ENCODE measurements around the gene AGER.
"Not testable (repeated sequence)": the region's sequence is repeated elsewhere in the genome, so short reads cannot be mapped to it uniquely, and the experiment has no call there.

Gene AGER

DNA sequence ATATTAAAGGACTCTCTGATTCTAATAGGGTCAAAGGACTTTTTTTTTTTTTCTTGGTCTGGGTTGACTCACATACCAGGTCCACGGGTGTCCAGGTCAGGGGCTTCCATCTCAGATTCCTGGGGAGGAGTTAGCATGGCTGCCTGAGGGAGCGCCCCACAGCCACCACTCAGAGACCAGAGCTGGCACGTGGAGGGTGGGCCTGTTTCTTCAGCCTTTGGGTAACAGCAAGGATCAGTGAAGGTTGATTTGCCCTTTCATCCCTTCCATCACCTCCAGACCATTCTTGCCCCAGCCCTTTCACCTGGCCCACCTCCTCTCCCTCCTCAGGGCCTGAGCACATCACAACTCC lies 14.3 kb upstream of the AGER start:
- no peak for DNase-seq

- no peak for DNase-seq
Observed at GRCh38 chr6:32196682-32197616, 12.9 kb upstream of the AGER start.

GRCh38 chr6:32195902-32196681 lies 12.0 kb upstream of the AGER start:
- DNase-seq = peak in 1 of 4 experiments; percentile 51

- DNase-seq = peak; percentile 99 to 100 (median 99)
Observed at GRCh38 chr6:32195652-32195901, 11.5 kb upstream of the AGER start.

- DNase-seq = no peak
Observed at GRCh38 chr6:32194825-32195651, 11.0 kb upstream of the AGER start.

- no peak for DNase-seq
Observed at GRCh38 chr6:32194388-32194787, 10.3 kb upstream of the AGER start.

DNA sequence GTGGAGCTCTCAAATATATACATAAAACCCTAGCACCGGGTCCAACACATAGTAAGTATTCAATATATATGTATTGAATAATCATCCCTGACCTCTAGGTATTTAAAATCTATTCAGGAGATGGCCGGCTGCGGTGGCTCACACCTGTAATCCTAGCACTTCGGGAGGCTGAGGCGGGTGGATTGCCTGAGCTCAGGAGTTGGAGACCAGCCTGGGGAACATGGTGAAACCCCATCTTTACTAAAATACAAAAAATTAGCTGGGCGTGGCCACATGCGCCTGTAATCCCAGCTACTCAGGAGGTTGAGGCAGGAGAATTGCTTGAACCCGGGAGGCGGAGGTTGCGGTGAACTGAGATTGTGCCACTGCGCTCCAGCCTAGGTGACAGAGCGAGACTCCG lies 9.0 kb upstream of the AGER start:
- DNase-seq = not testable (repeated sequence)

DNA sequence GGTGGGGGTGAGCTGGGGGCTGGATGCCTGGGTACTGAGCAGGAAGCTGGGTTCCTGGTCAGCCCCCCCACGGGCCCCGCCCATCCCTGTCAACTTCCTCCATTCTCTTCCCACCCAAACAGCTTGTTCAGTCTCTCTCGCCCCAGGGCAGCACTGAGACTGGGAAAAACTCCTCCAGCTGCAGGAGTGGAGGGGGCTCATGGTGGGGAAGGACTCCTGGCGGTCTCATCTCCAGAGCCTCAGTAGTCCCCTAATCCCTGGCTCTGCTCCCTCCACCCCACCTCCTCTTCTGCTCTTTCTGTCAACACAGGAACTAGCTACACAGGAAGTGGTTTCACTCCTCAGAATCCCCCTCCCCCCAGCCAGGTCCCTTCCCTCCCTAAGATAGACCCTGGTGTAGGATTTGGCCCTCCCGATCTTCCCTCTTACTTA lies 8.6 kb upstream of the AGER start, which contains the start of gene GPSM3:
Gene GPSM3 (minus strand): TSS at position 36 of the 432 bp plus-strand sequence. CDS start 130 bp downstream, outside the sequence.
- DNase-seq = peak in 2 of 4 experiments; percentile 46 to 55

- no peak for DNase-seq
Observed at GRCh38 chr6:32191696-32192607, 7.9 kb upstream of the AGER start.

DNA sequence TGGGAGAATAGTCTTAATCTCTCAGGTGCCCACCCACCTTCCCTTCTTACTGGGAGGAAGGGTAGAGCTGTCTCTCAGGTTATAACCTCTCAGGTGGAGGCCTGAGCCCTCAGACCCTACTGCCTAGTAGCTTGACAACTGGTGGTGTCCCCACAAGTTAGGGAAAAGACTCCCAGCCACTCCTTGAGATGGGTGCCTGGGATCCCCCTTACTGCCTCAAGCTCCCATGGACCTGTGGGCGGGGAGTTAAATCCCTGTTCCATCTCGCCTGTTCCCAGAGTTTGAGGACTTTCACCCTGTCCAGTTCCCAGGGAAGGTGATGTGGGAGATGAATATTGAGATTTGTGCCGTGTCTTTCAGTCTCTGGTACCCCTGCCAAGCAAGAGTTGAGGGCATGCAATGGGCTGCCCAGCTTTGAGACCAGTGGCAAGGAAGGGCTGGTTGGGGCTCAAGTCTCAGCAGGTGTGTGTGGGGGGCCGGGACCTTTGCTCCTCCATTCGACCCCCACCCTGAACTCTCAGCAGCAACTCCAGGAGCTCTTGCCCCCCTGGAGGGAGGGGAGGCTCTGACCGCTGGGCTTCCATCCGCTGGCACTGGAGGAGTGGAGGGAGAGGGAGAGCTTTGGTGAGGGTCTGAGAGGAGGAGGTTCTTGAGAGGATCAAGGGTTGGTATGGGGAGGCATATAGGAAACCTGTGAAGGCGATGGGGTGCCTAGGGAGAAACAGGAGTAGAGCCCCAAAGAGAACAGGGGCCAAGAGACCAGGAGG lies 7.0 kb upstream of the AGER start:
- no peak for DNase-seq

GRCh38 chr6:32190054-32190851 lies 6.2 kb upstream of the AGER start, which contains the start of gene PBX2:
PBX2 (minus strand) TSS chr6:32190202; CDS start chr6:32189915, 287 bp downstream.
- DNase-seq = peak in 3 of 4 experiments; percentile 22 to 78 (median 68)

DNA sequence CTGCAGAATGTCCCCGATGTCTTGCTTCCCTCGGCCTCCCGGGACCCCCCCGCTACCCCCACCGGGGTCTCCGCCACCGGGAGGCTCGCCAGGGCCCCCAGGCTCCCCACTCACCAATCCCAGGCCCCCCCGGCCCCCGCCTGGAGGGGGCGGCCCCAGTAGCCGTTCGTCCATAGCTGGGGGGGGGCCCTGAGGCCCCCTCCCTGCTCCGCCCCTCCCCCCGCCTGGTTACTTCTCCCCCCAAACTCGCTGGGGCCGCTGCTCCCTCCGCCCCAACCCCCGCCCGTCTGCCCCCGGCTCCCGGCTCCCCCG lies 5.6 kb upstream of the AGER start:
- no peak for DNase-seq

GRCh38 chr6:32189069-32189741 lies 5.2 kb upstream of the AGER start:
- DNase-seq = no peak

DNA sequence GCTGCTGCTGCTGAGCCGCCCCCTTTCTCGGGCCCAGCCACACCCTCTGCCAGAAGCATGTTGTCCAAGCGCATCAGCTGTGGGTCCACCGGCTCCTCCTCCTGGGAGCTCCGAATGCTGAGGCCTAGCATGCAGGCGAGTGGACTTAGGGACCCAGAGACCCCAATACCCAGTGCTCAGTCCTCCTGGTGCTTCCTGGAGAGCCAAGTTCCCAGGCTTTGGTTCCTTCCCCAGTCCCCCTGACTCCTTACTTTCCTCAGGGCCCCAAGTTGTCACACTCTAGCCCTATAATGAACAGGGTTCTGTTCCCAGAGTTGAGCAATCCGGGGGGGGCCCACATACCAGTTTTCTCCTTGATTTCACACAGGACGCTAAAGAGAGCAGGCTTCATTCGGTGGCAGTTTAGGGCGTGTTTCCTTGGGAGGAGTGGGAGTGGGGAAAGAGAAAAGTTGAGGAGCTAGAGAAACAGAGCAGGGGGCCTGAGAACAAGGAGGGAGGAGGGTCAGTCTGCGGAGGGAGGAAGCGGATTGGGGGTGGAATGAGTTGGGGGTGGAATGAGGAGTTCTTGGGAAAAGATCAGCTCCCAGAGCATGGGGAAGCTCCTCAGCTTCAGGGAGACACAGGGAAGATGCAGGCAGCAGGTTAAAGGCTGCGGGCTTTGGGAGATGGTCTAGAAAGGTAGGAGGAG lies 4.5 kb upstream of the AGER start:
- no peak for DNase-seq

DNA sequence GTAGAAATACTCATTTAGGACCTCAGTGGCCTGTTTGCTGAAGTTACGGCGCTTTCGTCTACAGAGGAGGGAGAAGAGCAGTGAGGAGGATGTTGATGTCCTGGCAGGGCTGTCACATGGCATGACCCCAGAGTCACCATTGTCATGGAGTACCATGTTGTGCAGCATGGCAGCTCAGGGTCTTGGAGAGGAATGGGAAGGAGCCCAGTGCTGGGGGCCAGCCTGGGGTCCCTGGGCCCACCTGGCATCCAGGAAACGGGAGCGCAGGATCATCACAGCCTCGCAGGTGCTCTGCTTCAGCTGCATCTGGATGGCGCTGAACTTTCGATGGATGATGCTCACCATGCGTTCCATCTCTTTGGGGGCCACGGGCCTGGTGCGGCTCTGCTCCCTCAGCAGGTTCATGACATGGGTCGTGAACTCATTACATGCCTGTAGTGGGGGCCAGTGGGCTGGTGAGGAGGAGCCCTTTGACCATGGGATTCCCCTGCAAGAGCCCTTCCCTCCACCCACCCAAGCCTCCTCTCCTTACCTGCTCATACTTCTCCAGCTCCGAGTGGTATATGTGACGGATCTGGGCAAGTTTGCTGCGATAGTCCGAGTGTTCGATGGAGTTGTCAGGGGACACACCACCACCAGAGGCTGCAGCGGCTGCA lies 3.8 kb upstream of the AGER start:
- not testable (repeated sequence) for DNase-seq

DNA sequence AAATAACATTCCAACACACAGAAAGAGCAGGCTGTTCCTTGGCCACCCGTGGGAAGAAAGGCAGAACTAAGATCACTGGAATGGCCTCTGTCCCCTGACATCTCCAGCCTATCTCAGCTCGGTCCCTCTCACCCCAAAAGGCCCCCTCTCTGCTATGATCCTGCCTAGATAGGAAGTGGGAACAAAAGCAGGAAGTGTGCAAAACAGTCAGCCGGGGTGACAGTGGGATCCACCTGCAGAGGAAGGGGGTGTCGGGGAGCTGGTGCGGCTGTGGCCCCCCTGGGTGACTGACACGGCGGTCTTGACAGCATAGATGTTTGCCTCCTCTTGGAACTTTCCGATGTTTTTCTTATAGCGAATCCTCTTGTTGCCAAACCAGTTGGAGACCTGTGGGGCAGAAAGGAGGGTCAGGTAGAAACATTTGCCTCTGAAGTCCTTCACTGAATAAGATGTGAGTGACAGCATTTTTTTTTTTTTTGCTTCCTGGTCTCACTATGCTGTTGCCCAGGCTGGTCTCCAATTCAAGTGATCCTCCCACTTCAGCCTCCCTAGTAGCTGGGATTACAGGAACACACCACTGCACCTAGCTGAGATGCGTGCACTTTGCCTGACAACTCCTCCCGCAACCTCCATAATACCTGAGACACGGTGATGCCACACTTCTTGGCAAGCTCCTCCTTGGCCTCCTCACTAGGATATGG lies 3.1 kb upstream of the AGER start:
- DNase-seq = no peak

- not testable (repeated sequence) for DNase-seq
Observed at GRCh38 chr6:32186151-32186840, 2.2 kb upstream of the AGER start.
